ENCODE data around the gene ANAPC5. TPM values are rescaled to one million over a fixed set of nuclear protein-coding genes. Genes with fewer than 3 reads are reported as not detected.
"Not testable (repeated sequence)": the region's sequence is repeated elsewhere in the genome, so short reads cannot be mapped to it uniquely, and the experiment has no call there.

ANAPC5 gene
- 100 to 1,000 TPM; 131 to 150 (median 140) TPM for polyA plus RNA-seq (ENCODE audit: insufficient read length in 4 of 4)

GRCh38 chr12:121351820-121352681, at the start of gene ANAPC5:
ANAPC5 (minus strand) TSS chr12:121352411; CDS start chr12:121352340, 71 bp downstream.
- DNase-seq (ENCODE audit: low read depth in 4 of 4, low spot score in 3 of 4): peak; percentile 89 to 98 (median 96)

- DNase-seq (ENCODE audit: low read depth in 4 of 4, low spot score in 3 of 4): peak in 2 of 4 donors; percentile 28 to 37
Measured at GRCh38 chr12:121400332-121401139, 48.3 kb upstream of the ANAPC5 start.

GRCh38 chr12:121399391-121400331, 47.5 kb upstream of the ANAPC5 start, which contains the start of gene RNF34:
RNF34 (plus strand) TSS chr12:121400118; CDS start chr12:121400213, 95 bp downstream.
- DNase-seq (ENCODE audit: low read depth in 4 of 4, low spot score in 3 of 4): peak; percentile 96 to 99 (median 97)

- DNase-seq (ENCODE audit: low read depth in 4 of 4, low spot score in 3 of 4): no peak
Measured at GRCh38 chr12:121398355-121398754, 46.1 kb upstream of the ANAPC5 start.

GRCh38 chr12:121397521-121397920, 45.3 kb upstream of the ANAPC5 start:
- no peak for DNase-seq (ENCODE audit: low read depth in 4 of 4, low spot score in 3 of 4)

GRCh38 chr12:121392325-121392716, 40.1 kb upstream of the ANAPC5 start:
- no peak for DNase-seq (ENCODE audit: low read depth in 4 of 4, low spot score in 3 of 4)

GRCh38 chr12:121391619-121392324, 39.6 kb upstream of the ANAPC5 start:
- no peak for DNase-seq (ENCODE audit: low read depth in 4 of 4, low spot score in 3 of 4)

GRCh38 chr12:121390856-121391255, 38.6 kb upstream of the ANAPC5 start:
- DNase-seq (ENCODE audit: low read depth in 4 of 4, low spot score in 3 of 4): no peak

GRCh38 chr12:121388421-121388981, 36.3 kb upstream of the ANAPC5 start:
- DNase-seq (ENCODE audit: low read depth in 4 of 4, low spot score in 3 of 4): no peak

- not testable (repeated sequence) for DNase-seq (ENCODE audit: low read depth in 4 of 4, low spot score in 3 of 4)
Measured at GRCh38 chr12:121384891-121385290, 32.7 kb upstream of the ANAPC5 start.

GRCh38 chr12:121383601-121384021, 31.4 kb upstream of the ANAPC5 start:
- DNase-seq (ENCODE audit: low read depth in 4 of 4, low spot score in 3 of 4): no peak

- no peak for DNase-seq (ENCODE audit: low read depth in 4 of 4, low spot score in 3 of 4)
Measured at GRCh38 chr12:121379945-121380344, 27.7 kb upstream of the ANAPC5 start.

GRCh38 chr12:121378736-121379135, 26.5 kb upstream of the ANAPC5 start:
- DNase-seq (ENCODE audit: low read depth in 4 of 4, low spot score in 3 of 4): no peak

GRCh38 chr12:121376754-121377697, 24.8 kb upstream of the ANAPC5 start:
- DNase-seq (ENCODE audit: low read depth in 4 of 4, low spot score in 3 of 4): no peak

- DNase-seq (ENCODE audit: low read depth in 4 of 4, low spot score in 3 of 4): not testable (repeated sequence)
Measured at GRCh38 chr12:121374945-121375584, 22.9 kb upstream of the ANAPC5 start.

GRCh38 chr12:121374336-121374735, 22.1 kb upstream of the ANAPC5 start:
- not testable (repeated sequence) for DNase-seq (ENCODE audit: low read depth in 4 of 4, low spot score in 3 of 4)

GRCh38 chr12:121373755-121374154, 21.5 kb upstream of the ANAPC5 start:
- no peak for DNase-seq (ENCODE audit: low read depth in 4 of 4, low spot score in 3 of 4)

GRCh38 chr12:121371404-121371803, 19.2 kb upstream of the ANAPC5 start:
- DNase-seq (ENCODE audit: low read depth in 4 of 4, low spot score in 3 of 4): no peak
